NCI-H1092 treated with DMSO at 0.1 percent for 48 hours (cell line): Measurements from ENCODE around the gene MAP1B.
A peak's percentile ranks its signal among the peaks of the same experiment; 100 is the strongest.

Source experiments
- DNase-seq: peaks from one replicate; lab custom pipeline; 2025; lab: John Stamatoyannopoulos, UW

Gene MAP1B

GRCh38 chr5:72225741-72226140 lies 118.5 kb downstream of the MAP1B start:
- DNase-seq, result no peak

- DNase-seq, result no peak
Observed at GRCh38 chr5:72226950-72227349, 119.7 kb downstream of the MAP1B start.

GRCh38 chr5:72228960-72229359 lies 121.7 kb downstream of the MAP1B start:
- no peak for DNase-seq

- DNase-seq, result no peak
Observed at GRCh38 chr5:72231991-72232703, 124.9 kb downstream of the MAP1B start.

GRCh38 chr5:72232838-72233237 lies 125.6 kb downstream of the MAP1B start:
- no peak for DNase-seq

GRCh38 chr5:72233835-72234234 lies 126.6 kb downstream of the MAP1B start:
- no peak for DNase-seq

- DNase-seq, result no peak
Observed at GRCh38 chr5:72234265-72234700, 127.0 kb downstream of the MAP1B start.

GRCh38 chr5:72234868-72235267 lies 127.6 kb downstream of the MAP1B start:
- DNase-seq, result no peak

- no peak for DNase-seq
Observed at GRCh38 chr5:72235725-72236124, 128.4 kb downstream of the MAP1B start.

- DNase-seq, result no peak
Observed at GRCh38 chr5:72237415-72237814, 130.1 kb downstream of the MAP1B start.

GRCh38 chr5:72237879-72238278 lies 130.6 kb downstream of the MAP1B start:
- no peak for DNase-seq

GRCh38 chr5:72238712-72239445 lies 131.6 kb downstream of the MAP1B start:
- no peak for DNase-seq

- DNase-seq, result peak; percentile 37
Observed at GRCh38 chr5:72241346-72242003, 134.2 kb downstream of the MAP1B start.

- DNase-seq, result peak; percentile 45
Observed at GRCh38 chr5:72242796-72243475, 135.7 kb downstream of the MAP1B start.

GRCh38 chr5:72243706-72244105 lies 136.4 kb downstream of the MAP1B start:
- no peak for DNase-seq

GRCh38 chr5:72244862-72245371 lies 137.6 kb downstream of the MAP1B start:
- DNase-seq, result peak; percentile 44

- DNase-seq, result no peak
Observed at GRCh38 chr5:72245546-72245945, 138.3 kb downstream of the MAP1B start.

- no peak for DNase-seq
Observed at GRCh38 chr5:72245951-72246532, 138.8 kb downstream of the MAP1B start.

GRCh38 chr5:72246954-72247442 lies 139.7 kb downstream of the MAP1B start:
- no peak for DNase-seq

GRCh38 chr5:72248410-72248981 lies 141.2 kb downstream of the MAP1B start:
- DNase-seq, result no peak

GRCh38 chr5:72251386-72251785 lies 144.1 kb downstream of the MAP1B start:
- DNase-seq, result no peak
